HG03039 (cell line): Measurements from ENCODE around the gene PPP1R15B.
"Not testable (repeated sequence)": the region's sequence is repeated elsewhere in the genome, so short reads cannot be mapped to it uniquely, and the experiment has no call there.

Experiments
- ATAC-seq: cut with Tn5 transposase; IDR thresholded peaks from one replicate; pipeline ENCODE4 v1.9.1; 2021; ENCODE audit warnings: mild to moderate bottlenecking, moderate library complexity; ENCODE audit not compliant: unreplicated experiment

The PPP1R15B gene

DNA sequence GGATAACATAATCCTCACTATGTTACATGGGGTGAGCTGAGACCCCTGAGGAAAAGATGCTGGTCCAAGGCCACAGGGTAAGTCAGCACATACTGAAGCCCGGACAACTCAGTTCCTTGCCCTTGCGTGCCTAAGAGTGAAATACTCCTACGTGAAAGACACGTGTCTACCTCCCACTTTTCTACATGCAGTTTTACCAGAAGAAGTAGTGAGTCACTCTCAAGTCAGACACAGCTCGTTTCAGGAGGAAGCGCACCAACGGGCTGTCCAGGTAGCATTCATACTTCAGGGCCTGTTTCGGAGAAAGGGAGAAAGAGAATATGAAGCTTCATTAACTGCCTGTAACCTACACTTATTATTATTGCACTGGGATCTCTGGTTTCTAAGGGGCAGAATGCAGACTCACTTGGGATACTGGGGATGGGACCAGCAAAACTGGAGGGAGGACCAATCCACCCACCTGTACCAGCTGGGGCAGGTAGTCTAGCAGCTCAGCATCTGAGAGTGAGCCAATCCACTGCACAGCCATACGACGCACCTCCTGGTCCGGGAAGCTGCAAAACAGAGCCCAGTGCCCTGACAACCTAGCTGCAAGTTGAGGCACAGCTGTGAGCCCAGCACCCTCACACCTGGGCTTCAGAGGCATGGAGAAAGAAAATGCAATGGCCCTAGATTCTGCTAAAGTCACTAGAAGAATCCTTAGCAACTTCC lies 32.4 kb upstream of the PPP1R15B start:
- no peak for ATAC-seq

DNA sequence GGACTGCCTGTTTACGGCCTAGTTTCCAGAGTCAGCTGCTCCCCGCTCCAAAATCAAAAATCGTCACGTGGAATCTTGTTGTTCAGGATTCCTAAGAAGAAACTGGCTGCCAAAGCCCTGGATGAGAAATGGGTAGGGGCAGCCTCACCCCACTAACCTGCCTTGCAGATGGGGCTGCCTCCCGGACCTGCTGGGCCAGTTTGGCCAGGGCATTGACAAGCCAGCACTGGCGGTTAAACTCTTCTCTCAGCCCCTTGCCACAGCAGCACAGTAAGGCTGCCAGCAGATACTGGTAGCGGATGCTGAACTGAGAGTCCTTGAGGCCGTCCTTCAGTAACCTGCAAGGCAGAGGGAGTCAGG lies 31.6 kb upstream of the PPP1R15B start:
- ATAC-seq = no peak

DNA sequence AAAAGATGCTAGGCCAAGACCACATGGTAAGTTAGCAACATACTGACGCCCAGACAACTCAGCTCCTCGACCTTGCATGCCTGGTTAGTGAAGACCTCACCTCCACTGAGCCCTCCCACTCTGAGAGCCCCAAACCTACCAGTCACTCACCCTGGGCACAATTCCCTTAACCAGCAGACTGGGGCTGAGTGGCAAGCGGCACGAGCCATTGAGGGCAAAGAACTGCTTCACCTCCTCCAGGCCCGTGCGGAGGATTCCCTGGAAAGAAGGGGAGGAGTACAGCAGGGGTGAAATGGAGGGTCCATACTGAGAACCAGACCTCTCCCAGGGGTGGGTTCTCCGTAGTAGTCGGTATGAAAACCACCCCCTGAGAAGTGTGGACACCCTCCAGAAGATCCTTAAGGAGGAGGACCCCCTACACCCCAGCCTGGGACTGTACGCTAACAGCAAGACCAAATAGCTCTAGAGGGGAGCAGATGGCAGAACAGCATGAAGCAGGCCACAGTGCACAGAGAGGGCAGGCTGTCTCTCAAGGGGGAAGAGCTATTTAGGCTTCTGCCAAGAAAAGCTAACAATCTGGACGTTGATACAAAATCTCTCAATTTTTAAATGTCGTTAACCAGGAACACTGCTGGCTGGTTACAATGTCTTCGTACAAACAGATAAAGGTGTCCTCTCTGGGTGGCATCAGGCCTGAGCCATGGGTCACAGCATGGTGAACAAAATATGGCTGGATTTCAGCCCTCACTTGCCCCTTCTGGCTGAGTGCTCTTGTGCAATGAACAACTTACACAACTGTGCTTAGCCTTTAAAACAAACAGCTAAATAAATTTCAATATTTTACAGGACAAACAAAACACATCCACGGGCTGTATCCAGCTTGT lies 31.0 kb upstream of the PPP1R15B start:
- no peak for ATAC-seq

DNA sequence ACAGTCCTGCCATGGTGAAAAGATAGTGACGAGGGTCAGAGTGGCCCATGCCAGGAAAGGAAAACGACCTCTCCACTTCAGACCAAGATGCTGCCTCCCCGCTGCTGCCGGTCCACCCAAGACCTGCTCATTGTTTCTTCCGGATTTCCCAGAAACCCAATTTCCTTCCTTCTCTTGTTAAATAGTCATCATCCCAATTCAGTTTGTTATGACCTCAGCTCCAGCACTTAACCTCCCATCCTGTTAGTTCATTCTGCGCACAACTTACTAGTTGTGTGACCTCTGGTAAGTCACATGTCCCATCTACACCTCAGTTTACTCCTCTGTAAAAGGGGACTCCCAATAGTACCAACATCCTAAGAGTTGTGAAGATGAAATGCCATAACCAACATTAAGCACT lies 29.9 kb upstream of the PPP1R15B start:
- ATAC-seq = no peak

DNA sequence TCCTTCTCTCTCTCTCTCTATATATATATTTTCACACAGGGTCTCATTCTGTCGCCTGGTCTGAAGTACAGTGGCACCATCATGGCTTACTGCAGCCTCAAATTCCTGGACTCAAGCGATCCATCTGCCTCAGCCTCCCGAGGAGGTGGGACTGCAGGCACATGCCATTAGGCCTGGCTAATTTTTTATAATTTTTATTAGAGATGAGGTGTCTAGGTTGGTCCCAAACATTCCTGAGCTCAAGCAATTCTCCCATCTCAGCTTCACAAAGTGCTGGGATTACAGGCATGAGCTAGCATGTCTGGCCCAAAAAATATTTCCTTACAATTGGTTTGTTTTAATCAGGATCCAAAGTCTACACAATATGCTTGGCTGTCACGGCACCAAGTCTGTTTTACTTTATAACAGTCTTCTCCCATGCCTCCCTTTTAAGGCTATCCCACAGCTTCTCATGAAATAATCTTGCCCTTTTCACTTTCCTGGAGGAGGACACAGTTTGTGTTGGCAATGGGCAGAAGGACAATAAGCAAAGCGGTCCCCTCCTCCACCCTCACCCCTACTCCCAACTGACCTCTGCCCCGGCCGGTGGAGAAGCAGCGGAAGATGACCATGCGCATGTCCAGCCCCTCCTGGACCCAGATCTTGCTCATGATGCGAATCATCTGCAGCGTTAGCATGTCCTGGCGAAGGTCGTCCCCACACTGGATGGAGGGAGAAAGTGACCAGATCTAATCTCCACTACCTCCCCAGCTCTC lies 28.2 kb upstream of the PPP1R15B start:
- no peak for ATAC-seq

DNA sequence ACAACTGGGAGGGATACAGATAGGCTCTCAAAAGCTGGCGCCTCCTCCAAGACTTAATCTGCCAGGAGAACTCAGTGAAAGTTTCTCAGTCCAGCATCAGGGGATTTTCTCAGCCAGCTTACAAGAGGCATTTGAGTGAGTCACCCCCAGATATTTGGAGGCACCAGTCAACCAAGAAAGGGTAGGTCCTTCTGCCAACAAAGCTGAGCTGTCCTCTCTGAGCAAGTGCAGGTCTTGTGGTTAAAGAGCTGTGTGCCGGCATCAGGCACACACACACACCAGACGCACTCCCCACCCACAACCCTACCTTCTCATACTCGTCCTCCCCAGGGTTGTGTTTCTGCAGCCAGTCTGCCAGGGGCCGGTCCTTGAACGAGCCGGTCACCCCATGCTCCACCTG lies 27.0 kb upstream of the PPP1R15B start:
- no peak for ATAC-seq

DNA sequence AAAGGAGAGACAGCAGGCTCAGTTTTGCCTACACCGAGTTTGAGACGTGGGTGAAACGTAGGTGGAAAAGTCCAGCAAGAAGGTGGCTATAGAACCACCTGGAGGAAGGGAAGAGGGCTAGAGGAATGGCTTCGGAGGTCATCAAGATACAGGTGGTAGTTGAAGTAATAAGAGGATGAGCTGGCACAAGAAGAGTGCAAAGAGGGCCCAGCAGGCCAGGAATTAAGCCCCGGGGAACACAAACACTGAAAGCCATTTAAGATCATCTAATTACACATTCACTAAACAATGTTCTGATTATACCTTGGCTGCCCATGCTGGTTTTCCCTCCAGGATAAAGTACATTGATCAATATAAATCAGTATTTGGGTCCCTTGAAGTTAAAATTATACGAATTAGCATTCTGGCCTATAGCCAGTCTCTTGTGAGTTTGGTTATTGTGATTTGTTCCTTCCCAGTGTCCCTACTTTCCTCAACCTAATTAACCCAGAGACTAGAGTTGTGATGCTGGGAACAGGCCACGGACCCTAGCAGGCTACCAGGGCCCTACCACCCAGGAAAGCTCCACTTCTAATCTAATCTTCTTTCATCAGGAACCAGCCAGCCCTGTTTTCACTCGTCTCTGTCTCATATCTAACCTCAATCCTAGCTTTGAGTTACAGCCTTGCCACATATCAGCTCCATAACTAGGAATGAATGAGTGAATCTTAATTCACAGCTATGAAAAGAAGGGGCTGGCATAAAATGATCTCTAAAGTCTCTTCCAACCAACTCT lies 26.4 kb upstream of the PPP1R15B start:
- ATAC-seq = no peak

DNA sequence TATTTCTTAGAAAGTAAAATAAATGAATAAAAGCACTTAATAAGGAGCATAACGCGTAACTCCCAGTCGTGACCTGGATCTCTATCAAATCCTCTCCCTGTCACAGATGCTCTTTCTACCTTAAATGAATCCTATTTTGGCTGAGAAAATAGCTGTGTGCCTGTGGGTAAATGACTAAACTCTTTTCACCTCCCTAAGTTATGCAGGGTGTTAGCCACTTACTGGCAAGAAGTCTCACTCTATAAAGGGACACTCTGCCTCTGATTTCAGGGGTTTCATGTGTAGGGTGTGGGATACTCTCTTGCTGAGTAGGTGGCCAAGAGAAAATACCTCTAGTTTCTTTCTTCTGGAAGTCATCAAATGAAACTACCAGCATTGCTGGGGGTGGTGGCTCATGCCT lies 24.3 kb upstream of the PPP1R15B start:
- ATAC-seq = no peak

DNA sequence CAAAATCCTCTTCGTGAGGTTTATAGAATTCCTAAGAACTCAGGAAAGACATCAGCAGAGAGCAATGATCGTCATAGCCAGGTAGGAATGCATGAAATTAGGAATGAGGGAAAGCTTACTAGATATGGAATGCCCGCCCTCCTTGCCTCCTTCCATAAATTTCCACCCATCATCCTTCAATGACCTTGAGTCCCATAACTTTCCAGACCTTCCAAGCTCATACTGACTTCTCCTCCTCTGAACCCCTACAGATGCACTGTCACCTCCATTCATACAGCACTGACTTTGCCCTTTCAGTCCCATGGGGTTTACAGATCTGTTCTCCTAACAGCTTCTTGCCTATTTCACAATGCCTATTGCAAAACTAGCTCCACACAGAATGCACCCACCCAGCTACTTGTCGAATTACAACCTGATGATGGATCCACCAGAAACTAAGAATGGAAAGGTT lies 23.8 kb upstream of the PPP1R15B start:
- no peak for ATAC-seq

DNA sequence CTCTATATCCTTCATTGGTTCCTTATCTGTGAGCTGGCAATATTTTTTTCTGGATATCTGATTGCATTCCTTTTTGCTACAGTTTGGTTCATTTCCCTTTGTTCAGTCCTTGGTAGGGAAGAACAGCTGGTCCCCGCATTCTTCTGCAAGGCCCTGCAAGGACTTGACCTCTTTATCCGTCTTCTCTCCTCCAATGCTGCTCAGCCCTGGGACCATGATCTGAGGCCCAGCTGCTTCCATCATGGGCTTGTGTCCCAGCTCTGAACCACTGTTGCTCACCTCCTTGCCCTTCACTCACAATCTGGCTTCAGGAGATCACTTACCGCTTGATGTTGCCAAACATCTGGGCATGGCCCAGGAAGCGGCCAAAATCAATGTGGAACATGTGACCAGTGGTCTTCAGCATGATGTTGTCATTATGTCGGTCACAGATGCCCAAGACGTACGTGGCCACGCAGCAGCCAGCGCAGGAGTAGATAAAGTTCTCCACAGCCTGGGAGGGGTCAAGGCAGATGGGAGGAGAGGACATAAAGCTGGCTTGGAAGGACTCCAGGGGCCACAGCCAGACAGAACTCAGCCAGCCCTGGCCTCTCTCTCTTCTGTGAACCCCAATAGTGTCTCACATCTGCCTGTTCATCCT lies 22.6 kb upstream of the PPP1R15B start:
- ATAC-seq = no peak

DNA sequence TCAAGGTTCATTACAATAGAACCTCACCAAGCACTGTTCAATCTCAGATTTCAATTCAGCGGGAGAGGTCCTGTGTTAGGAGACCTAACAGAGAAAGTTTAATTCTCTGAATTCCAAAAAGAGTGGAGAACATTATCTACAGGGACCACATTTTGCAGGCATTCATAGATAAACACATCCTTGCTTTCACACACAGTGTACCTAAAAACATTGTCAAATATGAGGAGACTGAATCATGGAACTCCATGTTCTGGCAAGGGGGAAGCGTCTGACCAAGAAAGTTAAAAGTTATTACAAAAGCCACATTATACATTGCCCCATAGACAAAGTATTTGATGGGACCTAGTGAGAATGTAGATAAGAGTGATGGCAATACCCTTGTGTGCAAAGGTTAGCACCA lies 21.1 kb upstream of the PPP1R15B start:
- ATAC-seq = no peak

DNA sequence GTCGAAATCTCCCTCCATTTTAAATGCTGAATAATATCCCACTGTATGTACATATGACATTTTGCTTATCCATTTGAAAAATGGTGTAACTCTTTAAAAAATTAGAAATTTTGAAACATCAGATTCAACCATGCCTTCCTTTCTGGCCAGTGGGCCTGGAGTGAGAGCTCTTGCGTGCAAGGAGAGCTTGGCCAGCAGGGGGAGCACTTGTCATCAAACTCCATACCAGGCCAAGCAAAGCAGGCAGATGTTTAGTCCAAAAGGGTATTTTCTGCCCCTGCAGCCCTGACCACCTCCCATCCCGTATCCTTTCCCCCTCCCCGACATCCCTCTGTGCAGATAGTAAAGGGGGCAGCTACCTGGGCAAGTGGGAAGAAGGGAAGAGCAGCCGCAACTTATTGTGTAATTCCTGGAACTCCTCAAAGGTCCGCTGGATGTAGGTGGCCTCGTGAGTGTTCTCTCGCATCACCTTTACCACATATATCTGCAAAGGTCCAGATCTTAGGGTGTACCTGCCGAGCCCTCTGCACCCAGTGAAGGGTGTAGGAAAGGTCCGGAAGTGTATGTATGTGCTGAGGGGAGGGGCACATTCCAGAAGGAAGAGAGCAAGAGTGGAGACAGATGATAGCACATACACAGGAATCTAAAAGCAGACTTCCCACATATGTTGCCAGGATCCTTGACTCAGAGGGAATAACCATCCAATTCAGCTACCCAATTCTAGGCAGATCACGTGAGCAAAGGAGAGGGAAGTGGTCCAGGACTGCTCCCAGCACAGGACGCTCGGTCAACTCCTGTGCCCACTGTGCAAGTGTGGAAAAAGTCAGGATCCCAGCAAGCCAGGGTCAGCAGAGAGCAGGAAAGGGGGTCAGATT lies 19.9 kb upstream of the PPP1R15B start:
- no peak for ATAC-seq

DNA sequence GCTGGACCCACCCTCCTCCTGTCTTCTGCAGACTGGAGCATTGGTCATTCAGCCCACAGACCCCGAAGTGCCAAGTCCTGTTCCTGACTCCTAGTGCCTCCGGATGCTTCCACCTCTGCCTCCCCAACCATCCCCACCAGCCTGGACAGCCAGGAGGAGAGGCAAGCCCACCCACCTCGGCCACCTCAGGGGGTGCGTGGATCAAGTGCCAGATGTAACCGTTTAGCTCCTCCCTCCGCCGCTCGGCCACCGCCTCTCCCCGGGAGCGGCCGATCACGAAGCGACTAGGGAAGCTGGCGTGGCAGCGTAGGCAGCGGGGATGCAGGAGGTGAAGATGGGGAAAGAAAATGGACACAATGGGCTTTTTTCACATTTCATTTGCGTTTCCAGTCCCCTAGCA lies 18.1 kb upstream of the PPP1R15B start:
- no peak for ATAC-seq

DNA sequence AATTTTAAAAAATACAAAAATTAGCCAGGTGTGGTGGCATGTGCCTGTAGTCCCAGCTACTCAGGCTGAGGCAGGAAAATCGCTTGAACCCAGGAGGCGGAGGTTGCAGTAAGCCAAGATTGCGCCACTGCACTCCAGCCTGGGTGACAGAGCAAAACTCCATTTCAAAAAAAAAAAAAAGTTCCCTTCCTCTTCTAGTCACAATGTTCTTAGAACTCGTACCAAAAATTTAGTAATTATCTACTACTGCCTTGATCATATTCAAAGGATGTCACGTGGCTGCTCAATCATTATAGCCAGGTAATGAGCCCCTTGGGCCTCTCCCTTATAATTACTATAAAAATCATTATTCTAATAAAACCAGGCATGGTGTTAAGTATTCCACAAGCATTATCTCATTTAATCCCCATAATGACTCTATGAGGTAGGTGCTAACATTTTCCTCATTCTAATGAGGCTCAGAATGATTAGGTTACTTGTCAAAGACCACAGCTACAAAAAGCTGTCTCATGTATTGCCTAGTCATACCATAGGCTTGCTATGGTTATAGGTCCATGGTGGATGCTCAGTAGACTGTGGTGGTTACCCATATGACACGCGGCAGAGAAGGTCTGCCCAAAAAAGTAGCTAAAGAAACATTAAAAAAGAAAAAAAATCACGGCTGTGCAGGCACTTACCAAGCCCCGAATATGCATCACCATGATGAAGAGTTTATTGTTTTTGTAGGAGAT lies 15.5 kb upstream of the PPP1R15B start:
- ATAC-seq = no peak

DNA sequence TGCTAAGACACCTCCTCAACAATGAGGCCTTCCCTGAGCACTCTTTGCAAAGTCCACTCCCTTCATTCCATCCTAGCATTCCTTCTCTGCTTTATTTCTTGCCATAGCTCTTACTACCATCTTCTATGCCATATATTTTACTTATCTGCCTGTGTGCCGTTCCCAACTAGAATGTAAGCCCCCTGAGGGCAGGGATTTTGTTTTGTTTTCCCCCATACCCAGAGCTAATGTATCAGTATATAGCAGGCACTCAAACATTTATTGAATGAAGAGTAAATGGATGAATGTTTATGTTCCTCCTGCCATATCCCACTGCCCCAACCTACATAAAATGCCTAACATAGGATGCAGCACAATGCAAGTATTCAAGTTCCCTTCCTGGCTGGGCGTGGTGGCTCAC lies 14.9 kb upstream of the PPP1R15B start:
- no peak for ATAC-seq

DNA sequence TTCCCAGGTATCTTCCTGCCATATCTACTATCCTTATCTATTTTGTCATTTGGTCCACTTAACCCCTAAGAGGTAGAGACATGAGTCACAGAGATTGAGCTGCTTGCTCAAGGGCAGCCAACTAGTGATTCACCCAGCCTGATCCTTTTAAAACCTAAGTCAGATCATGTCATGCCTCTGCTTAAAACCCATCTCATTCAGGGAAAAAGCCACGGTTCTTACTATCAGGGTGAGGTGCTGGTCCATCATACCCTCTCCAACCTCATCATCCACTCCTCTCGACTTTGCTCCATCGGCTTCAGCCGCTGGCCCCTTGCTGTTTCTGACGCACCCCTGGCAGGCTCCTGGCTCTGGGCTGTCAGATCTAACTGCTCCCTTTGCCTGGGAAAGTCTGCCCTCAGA lies 14.4 kb upstream of the PPP1R15B start:
- ATAC-seq = no peak

DNA sequence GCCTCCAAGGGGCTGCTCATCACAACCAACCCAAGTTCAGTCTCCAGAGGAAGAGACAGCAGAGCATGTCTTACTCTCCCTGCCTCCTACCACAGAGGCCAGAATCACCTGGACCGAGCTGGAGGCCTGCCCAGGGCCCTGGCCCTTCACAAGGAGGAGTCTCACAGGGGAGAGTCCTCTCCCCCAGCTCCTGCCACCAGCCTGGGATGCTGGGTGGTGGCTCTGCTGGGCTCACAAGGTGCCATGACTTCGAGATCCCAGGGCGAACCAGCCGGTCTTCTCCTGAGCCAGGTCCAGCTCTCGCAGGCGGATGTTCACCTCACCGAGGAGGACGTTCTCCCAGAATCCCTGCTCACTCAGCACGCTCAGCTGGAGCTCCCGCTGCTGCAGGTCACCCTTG lies 13.0 kb upstream of the PPP1R15B start:
- ATAC-seq = no peak

DNA sequence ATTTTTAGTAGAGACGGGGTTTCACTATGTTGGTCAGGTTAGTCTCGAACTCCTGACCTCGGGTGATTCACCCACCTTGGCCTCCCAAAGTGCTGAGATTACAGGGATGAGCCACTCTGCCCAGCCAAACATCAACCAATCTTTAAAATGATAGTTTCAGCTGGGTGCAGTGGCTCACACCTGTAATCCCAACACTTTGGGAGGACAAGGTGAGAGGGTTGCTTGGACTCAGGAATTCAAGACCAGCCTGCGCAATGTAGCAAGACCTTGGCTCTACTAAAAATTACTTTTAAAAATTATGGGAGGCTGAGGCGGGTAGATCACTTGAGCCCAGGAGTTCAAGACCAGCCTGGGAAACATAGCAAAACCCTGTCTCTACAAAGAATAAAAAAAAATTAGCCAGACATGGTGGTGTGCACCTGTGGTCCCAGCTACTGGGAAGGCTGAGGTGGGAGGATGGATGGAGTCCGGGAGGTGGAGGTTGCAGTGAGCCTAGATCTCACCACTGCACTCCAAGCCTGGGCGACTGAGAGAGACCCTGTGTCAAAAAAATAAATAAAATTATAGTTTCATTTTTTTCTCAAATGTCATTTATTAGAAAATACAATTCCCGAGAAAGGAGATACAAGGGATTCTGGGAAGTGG lies 10.6 kb upstream of the PPP1R15B start:
- not testable (repeated sequence) for ATAC-seq
